PC-9 (cell line): ENCODE data around the gene EIF4G3. TPM values are rescaled to one million over a fixed set of nuclear protein-coding genes. Genes with fewer than 3 reads are reported as not detected.

Experiments
- BruUV-seq: library from RNA; stranded (reverse); fragments of 400-500 nt; replicated peaks from 2 replicates; lab custom pipeline; 2021; lab: Mats Ljungman, UMichigan
- CTCF ChIA-PET: fragments of 300-600 bp; sonication (Branson Sonifier 250); formaldehyde crosslinking; loops from one replicate; lab custom pipeline; 2022; ENCODE audit warnings: antibody characterized with exemption; lab: Charles Lee
- POLR2A ChIA-PET: fragments of 300-600 bp; sonication (Branson Sonifier 250); formaldehyde crosslinking; loops from one replicate; lab custom pipeline; 2022; ENCODE audit warnings: antibody characterized with exemption; ENCODE audit not compliant: unreplicated experiment; lab: Charles Lee
- DNase-seq, 2 experiments: peaks; one replicate each; pipeline versions ENCODE4 v3.0.0 to v3.0.0-alpha.2; 2015 to 2022; ENCODE audit warnings: mixed read lengths in 1 of 2
- H2AFZ ChIP-seq: fragments of 200-600 bp; sonication (generic); 2 replicates; pipeline ENCODE4 v1.8.1; 2017; ENCODE audit warnings: antibody characterized with exemption
- H3F3A ChIP-seq: fragments of 200-600 bp; sonication (generic); 2 replicates; pipeline ENCODE4 v1.8.1; 2017; ENCODE audit warnings: antibody characterized with exemption, mild to moderate bottlenecking, low read depth; ENCODE audit not compliant: insufficient read depth
- H3K27ac ChIP-seq: fragments of 200-600 bp; sonication (generic); 2 replicates; pipeline ENCODE4 v1.6.1; 2016; ENCODE audit warnings: mixed run types
- H3K27me3 ChIP-seq: fragments of 200-600 bp; sonication (generic); 2 replicates; pipeline ENCODE4 v1.6.1; 2016; ENCODE audit warnings: low read depth, mixed run types; ENCODE audit not compliant: insufficient read depth
- H3K36me3 ChIP-seq: fragments of 200-600 bp; sonication (generic); 2 replicates; pipeline ENCODE4 v1.6.1; 2016; ENCODE audit warnings: low read depth, mixed run types
- H3K4me1 ChIP-seq: fragments of 200-600 bp; sonication (generic); replicated peaks from 2 replicates; pipeline ENCODE4 v1.6.1; 2016; ENCODE audit warnings: mixed run types; ENCODE audit not compliant: insufficient read depth
- H3K4me2 ChIP-seq: fragments of 200-600 bp; sonication (generic); 2 replicates; pipeline ENCODE4 v1.6.1; 2017; ENCODE audit warnings: mixed run types
- H3K4me3 ChIP-seq: fragments of 200-600 bp; sonication (generic); 2 replicates; pipeline ENCODE4 v1.6.1; 2016; ENCODE audit warnings: mixed run types
- H3K79me2 ChIP-seq: fragments of 200-600 bp; sonication (generic); 2 replicates; pipeline ENCODE4 v1.6.1; 2017; ENCODE audit warnings: low read depth, mixed run types
- H3K9me2 ChIP-seq: fragments of 200-600 bp; sonication (generic); 2 replicates; pipeline ENCODE4 v1.8.1; 2017; ENCODE audit warnings: mild to moderate bottlenecking; ENCODE audit not compliant: insufficient read depth
- H3K9me3 ChIP-seq: fragments of 200-600 bp; sonication (generic); 2 replicates; pipeline ENCODE4 v1.8.1; 2016; ENCODE audit warnings: low read depth; ENCODE audit not compliant: insufficient read depth
- H4K20me1 ChIP-seq: fragments of 200-600 bp; sonication (generic); 2 replicates; pipeline ENCODE4 v1.8.1; 2017; ENCODE audit not compliant: insufficient read depth
- EZH2 ChIP-seq: fragments of 200-600 bp; sonication (generic); IDR thresholded peaks from 2 replicates; pipeline ENCODE4 v1.8.0; 2017; ENCODE audit warnings: antibody characterized with exemption, low read depth
- intact Hi-C: fragments of 100-400 bp; cut with micrococcal nuclease; formaldehyde crosslinking; loops from one replicate; pipeline ENCODE4 v1.10.0; 2022; ENCODE audit not compliant: unreplicated experiment
- total RNA-seq: library from RNA; stranded (reverse); gene quantifications from 2 replicates; pipeline ENCODE4 v1.2.3, GENCODE V29; 2021
- TF ChIP-seq, protein P1 (sequence below): fragments of 200-600 bp; sonication (generic); conservative IDR thresholded peaks from 2 replicates; pipeline ENCODE4 v1.6.1; 2017; ENCODE audit warnings: mixed run types, antibody characterized with exemption, mild to moderate bottlenecking, moderate library complexity

Gene EIF4G3
- total RNA-seq, 1 experiment from 2014 or later = 63.2 TPM

DNA sequence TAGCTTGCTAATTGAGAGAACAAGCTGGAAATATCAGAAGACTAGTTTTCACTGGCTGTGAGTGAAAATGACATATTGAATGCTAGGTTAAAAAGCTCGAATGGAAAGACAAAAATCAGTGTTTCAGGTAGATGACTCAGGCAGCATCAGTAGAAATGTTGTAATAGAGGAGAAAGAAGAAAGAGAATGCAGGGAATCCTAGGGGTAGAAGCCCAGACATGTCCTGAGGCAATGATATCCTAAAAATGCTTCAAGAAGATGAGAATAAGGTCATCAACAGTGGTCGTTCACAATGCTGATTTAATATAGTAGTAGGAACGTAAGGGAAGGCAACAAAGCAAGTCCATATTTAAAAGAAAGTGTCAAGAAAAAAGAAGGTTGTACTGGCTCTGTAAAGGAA lies 292.9 kb downstream of the EIF4G3 start:
- Histone ChIP-seq H3F3A (no peaks in the 10 kb centered on the region), H4K20me1 (no peaks in the 10 kb centered on the region), H3K27me3 (no peaks in the 10 kb centered on the region), H3K4me1 (no peaks in the 10 kb centered on the region), H3K9me3 (no peaks in the 10 kb centered on the region), H3K27ac (no peak overlapping the region), H3K36me3 (no peaks in the 10 kb centered on the region), H2AFZ (no peak overlapping the region), H3K9me2 (no peaks in the 10 kb centered on the region), H3K79me2 (no peaks in the 10 kb centered on the region), H3K4me2 (no peak overlapping the region), H3K4me3 (no peak overlapping the region)
- no peak for TF ChIP-seq EZH2
- TF ChIP-seq, protein P1, sequence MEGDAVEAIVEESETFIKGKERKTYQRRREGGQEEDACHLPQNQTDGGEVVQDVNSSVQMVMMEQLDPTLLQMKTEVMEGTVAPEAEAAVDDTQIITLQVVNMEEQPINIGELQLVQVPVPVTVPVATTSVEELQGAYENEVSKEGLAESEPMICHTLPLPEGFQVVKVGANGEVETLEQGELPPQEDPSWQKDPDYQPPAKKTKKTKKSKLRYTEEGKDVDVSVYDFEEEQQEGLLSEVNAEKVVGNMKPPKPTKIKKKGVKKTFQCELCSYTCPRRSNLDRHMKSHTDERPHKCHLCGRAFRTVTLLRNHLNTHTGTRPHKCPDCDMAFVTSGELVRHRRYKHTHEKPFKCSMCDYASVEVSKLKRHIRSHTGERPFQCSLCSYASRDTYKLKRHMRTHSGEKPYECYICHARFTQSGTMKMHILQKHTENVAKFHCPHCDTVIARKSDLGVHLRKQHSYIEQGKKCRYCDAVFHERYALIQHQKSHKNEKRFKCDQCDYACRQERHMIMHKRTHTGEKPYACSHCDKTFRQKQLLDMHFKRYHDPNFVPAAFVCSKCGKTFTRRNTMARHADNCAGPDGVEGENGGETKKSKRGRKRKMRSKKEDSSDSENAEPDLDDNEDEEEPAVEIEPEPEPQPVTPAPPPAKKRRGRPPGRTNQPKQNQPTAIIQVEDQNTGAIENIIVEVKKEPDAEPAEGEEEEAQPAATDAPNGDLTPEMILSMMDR = no peak
- no TSS peak for BruUV-seq
- CTCF ChIA-PET = no interaction called here
- no peak for DNase-seq
- intact Hi-C loops = no loop called here
- POLR2A ChIA-PET = no interaction called here

DNA sequence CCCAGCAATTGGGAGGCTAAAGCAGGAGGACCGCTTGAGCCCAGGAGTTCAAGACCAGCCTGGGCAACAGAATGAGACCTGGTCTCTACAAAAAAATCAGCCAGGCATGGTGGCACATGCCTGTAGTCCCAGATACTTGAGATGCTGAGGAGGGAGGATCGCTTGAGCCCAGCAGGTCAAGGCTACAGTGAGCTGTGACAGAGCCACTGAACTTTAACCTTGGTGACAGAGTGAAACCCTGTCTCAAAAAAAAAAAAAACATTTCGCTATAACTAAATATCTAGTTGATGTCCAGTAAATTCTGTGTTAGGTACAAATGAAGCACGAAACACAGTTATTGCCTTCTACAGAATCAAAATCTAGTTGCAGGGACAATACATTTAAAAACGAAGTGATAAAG lies 293.9 kb downstream of the EIF4G3 start:
- CTCF ChIA-PET = no interaction called here
- no peaks in the 10 kb centered on the region for H3K27me3 ChIP-seq
- H4K20me1 ChIP-seq = no peaks in the 10 kb centered on the region
- no peak overlapping the region for H3K27ac ChIP-seq
- no TSS peak for BruUV-seq
- no peak overlapping the region for H2AFZ ChIP-seq
- no peaks in the 10 kb centered on the region for H3K36me3 ChIP-seq
- TF ChIP-seq, protein P1 = no peak
- no peak for TF ChIP-seq EZH2
- no peak for DNase-seq
- H3K9me2 ChIP-seq = no peaks in the 10 kb centered on the region
- no peaks in the 10 kb centered on the region for H3K9me3 ChIP-seq
- H3K4me3 ChIP-seq = no peak overlapping the region
- no peaks in the 10 kb centered on the region for H3K4me1 ChIP-seq
- no peaks in the 10 kb centered on the region for H3F3A ChIP-seq
- POLR2A ChIA-PET = no interaction called here
- intact Hi-C loops = no loop called here
- no peak overlapping the region for H3K4me2 ChIP-seq
- H3K79me2 ChIP-seq = no peaks in the 10 kb centered on the region

DNA sequence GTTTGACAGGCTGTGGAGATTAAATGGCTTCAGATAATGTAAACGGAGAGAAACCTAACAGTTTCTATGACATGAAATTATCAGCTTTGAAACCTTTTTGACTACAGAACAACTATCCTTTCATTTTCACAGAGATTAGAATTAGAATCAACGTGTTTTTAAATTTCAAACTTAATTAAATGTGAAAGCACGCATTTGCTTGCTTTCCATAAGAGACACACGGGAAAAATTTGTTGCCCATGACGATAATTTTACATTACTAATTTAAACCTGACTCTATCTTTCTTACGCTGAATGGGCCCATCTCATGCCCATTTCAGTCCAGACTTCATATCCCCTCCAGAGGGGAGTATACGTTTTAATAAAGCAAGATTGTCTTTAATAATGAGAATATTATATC lies 297.9 kb downstream of the EIF4G3 start:
- Histone ChIP-seq H2AFZ (no peak overlapping the region), H3K36me3 (no peaks in the 10 kb centered on the region), H3K27ac (no peak overlapping the region)

More for the DNA sequence above, 297.9 kb downstream of the EIF4G3 start:
- Histone ChIP-seq H3K9me2 (no peaks in the 10 kb centered on the region), H4K20me1 (no peaks in the 10 kb centered on the region), H3K4me3 (no peak overlapping the region), H3K27me3 (no peaks in the 10 kb centered on the region), H3F3A (no peaks in the 10 kb centered on the region), H3K79me2 (no peaks in the 10 kb centered on the region), H3K9me3 (no peaks in the 10 kb centered on the region), H3K4me1 (no peaks in the 10 kb centered on the region), H3K4me2 (no peak overlapping the region)
- TF ChIP-seq, protein P1 = no peak
- TF ChIP-seq EZH2 = no peak
- CTCF ChIA-PET = interaction anchor here (0.5 kb wide), 1 partner anchor 31 kb away, joined by 5 read pairs; no protein-coding TSS in a partner anchor
- no TSS peak for BruUV-seq
- intact Hi-C loops = no loop called here
- POLR2A ChIA-PET = no interaction called here
- DNase-seq = no peak
